Gastroesophageal sphincter (tissue), 4 donors: ENCODE measurements around the gene DENND1B. TPM values are rescaled to one million over a fixed set of nuclear protein-coding genes. Genes with fewer than 3 reads are reported as not detected.

Source experiments
- ATAC-seq: fragments of 150-250 bp; one replicate; pipeline ENCODE4 v1.9.1; 2016; ENCODE audit warnings: mild to moderate bottlenecking, moderate library complexity
- H3K27ac ChIP-seq, 4 donors: fragments of 200-600 bp; sonication (generic) in 3 of 4; 1 replicate in 3 of 4; 2 replicates in 1 of 4; pipeline ENCODE4 v1.5.1; 2016 to 2019
- H3K27me3 ChIP-seq: fragments of 200-600 bp; sonication (generic); one replicate; pipeline ENCODE4 v1.5.1; 2019
- H3K36me3 ChIP-seq, 2 donors: fragments of 200-600 bp; sonication (generic); one replicate each; pipeline ENCODE4 v1.5.1; 2019; ENCODE audit warnings: control low read depth in 1 of 2
- H3K4me1 ChIP-seq, 3 donors: fragments of 200-600 bp; sonication (generic); 1 replicate in 2 of 3; 2 replicates in 1 of 3; pipeline ENCODE4 v1.5.1; 2016 to 2019; ENCODE audit warnings: control low read depth in 2 of 3
- H3K4me3 ChIP-seq, 2 donors: fragments of 200-600 bp; sonication (generic); one replicate each; pipeline ENCODE4 v1.5.1; 2019; ENCODE audit warnings: mild to moderate bottlenecking in 1 of 2, moderate library complexity in 1 of 2
- H3K9me3 ChIP-seq, 3 donors: fragments of 200-600 bp; sonication (generic); one replicate each; pipeline ENCODE4 v1.5.1; 2017 to 2019; ENCODE audit warnings: control low read depth in 2 of 3
- CTCF ChIP-seq, 4 experiments: fragments of 200-600 bp in 2 of 4; fragments of 450-650 bp in 2 of 4; sonication (generic) in 1 of 4; IDR thresholded peaks; one replicate each; pipeline ENCODE4 v1.5.1; 2017 to 2019; ENCODE audit warnings: antibody characterized with exemption in 4 of 4, mild to moderate bottlenecking in 2 of 4, moderate library complexity in 2 of 4
- EP300 ChIP-seq: sonication (generic); formaldehyde crosslinking; IDR thresholded peaks from one replicate; pipeline ENCODE4 v1.6.1; 2017; ENCODE audit warnings: antibody characterized with exemption, mild to moderate bottlenecking
- POLR2A ChIP-seq, 2 donors: fragments of 450-650 bp; IDR thresholded peaks; one replicate each; pipeline ENCODE4 v1.6.1; 2017; ENCODE audit warnings: antibody characterized with exemption in 2 of 2, mild to moderate bottlenecking in 2 of 2, moderate library complexity in 1 of 2
- POLR2AphosphoS5 ChIP-seq: sonication (generic); formaldehyde crosslinking; IDR thresholded peaks from one replicate; pipeline ENCODE4 v1.6.1; 2017; ENCODE audit warnings: antibody characterized with exemption
- WGBS, 2 donors: methylation state at CpG; one replicate each; pipeline ENCODE4 v1.1.5; 2018; ENCODE audit warnings: low coverage in 1 of 2; 5-methylcytosine and 5-hydroxymethylcytosine counted together
- total RNA-seq, 4 donors: library from RNA; depleted of rRNA; stranded (reverse); fragments of >200 nt; gene quantifications; one replicate each; pipeline ENCODE4 v1.1.0, GENCODE V29; 2016

The DENND1B gene
- total RNA-seq, 4 donors from 2014 or later, result 8.3 to 11.5 (median 8.8) TPM

- TF ChIP-seq POLR2A (IDR thresholded peaks at IDR 0.05) (no peak), POLR2AphosphoS5 (no peak), CTCF (IDR thresholded peaks at IDR 0.05) (no peak), EP300 (no peak)
- no peaks in the 10 kb centered on the region for H3K36me3 ChIP-seq
- whole genome bisulfite sequencing, 2 donors, result 61 to 76% methylated on average over 2 of the region's 2 CpGs
- H3K27me3 ChIP-seq, result no peaks in the 10 kb centered on the region
- H3K4me1 ChIP-seq, result no peaks in the 10 kb centered on the region
- H3K9me3 ChIP-seq, result no peaks in the 10 kb centered on the region
- no peak for ATAC-seq
- no peak overlapping the region for H3K27ac ChIP-seq
- H3K4me3 ChIP-seq, result no peak overlapping the region
These were observed 78.9 kb downstream of the DENND1B start for GRCh38 chr1:197696372-197696771.

- no peak for TF ChIP-seq CTCF (IDR thresholded peaks at IDR 0.05)
- no peak for TF ChIP-seq POLR2AphosphoS5
- no peak for TF ChIP-seq EP300
- TF ChIP-seq POLR2A (IDR thresholded peaks at IDR 0.05), result no peak
- no peaks in the 10 kb centered on the region for H3K9me3 ChIP-seq
- no peak overlapping the region for H3K4me3 ChIP-seq
- no peak for ATAC-seq
- H3K27me3 ChIP-seq, result no peaks in the 10 kb centered on the region
- no peaks in the 10 kb centered on the region for H3K4me1 ChIP-seq
- H3K36me3 ChIP-seq, result no peaks in the 10 kb centered on the region
- H3K27ac ChIP-seq, result no peak overlapping the region
These were observed 79.3 kb downstream of the DENND1B start for GRCh38 chr1:197695961-197696360.

GRCh38 chr1:197692965-197693364, 82.3 kb downstream of the DENND1B start:
- no peak overlapping the region for H3K4me3 ChIP-seq
- TF ChIP-seq POLR2A (IDR thresholded peaks at IDR 0.05), result no peak
- TF ChIP-seq CTCF (IDR thresholded peaks at IDR 0.05), result no peak
- TF ChIP-seq EP300, result no peak
- H3K36me3 ChIP-seq, result peaks cover 0 to 4% of the 10 kb centered on the region in 2 donors
- H3K4me1 ChIP-seq, result no peaks in the 10 kb centered on the region
- H3K9me3 ChIP-seq, result peaks cover 0 to 11% (median 0%) of the 10 kb centered on the region in 3 donors
- ATAC-seq, result no peak
- H3K27me3 ChIP-seq, result no peaks in the 10 kb centered on the region
- no peak overlapping the region for H3K27ac ChIP-seq

- 90 to 100% methylated on average over 1 of the region's 1 CpG for WGBS, 2 donors
- Histone ChIP-seq H3K4me3 (no peak overlapping the region), H3K27ac (no peak overlapping the region), H3K9me3 (peaks cover 0 to 11% (median 0%) of the 10 kb centered on the region in 3 donors), H3K4me1 (no peaks in the 10 kb centered on the region), H3K36me3 (peaks cover 0 to 4% of the 10 kb centered on the region in 2 donors), H3K27me3 (no peaks in the 10 kb centered on the region)
- TF ChIP-seq CTCF (IDR thresholded peaks at IDR 0.05) (no peak), POLR2A (IDR thresholded peaks at IDR 0.05) (no peak)
- ATAC-seq, result no peak
These were observed 83.5 kb downstream of the DENND1B start for GRCh38 chr1:197691816-197692215.

- H3K9me3 ChIP-seq, result peaks cover 0 to 11% (median 0%) of the 10 kb centered on the region in 3 donors
- H3K27ac ChIP-seq, result no peak overlapping the region
- H3K4me1 ChIP-seq, result no peaks in the 10 kb centered on the region
- H3K4me3 ChIP-seq, result no peak overlapping the region
- WGBS, 2 donors, result 92% methylated on average over 2 of the region's 3 CpGs; no CpG with 5 or more reads in 1 of the 2 donors
- ATAC-seq, result no peak
- peaks cover 0 to 4% of the 10 kb centered on the region in 2 donors for H3K36me3 ChIP-seq
- TF ChIP-seq EP300 (no peak), POLR2AphosphoS5 (no peak), POLR2A (IDR thresholded peaks at IDR 0.05) (no peak), CTCF (IDR thresholded peaks at IDR 0.05) (no peak)
- no peaks in the 10 kb centered on the region for H3K27me3 ChIP-seq
These were observed 85.2 kb downstream of the DENND1B start for GRCh38 chr1:197690074-197690473.
